Suppressor macrophage treated with lipopolysaccharide for 4 hours (primary cell): ENCODE data around the gene POSTN.

Experiments used
- DNase-seq: peaks from one replicate; pipeline ENCODE4 v3.0.0-alpha.2; 2020

Gene POSTN, protein sequence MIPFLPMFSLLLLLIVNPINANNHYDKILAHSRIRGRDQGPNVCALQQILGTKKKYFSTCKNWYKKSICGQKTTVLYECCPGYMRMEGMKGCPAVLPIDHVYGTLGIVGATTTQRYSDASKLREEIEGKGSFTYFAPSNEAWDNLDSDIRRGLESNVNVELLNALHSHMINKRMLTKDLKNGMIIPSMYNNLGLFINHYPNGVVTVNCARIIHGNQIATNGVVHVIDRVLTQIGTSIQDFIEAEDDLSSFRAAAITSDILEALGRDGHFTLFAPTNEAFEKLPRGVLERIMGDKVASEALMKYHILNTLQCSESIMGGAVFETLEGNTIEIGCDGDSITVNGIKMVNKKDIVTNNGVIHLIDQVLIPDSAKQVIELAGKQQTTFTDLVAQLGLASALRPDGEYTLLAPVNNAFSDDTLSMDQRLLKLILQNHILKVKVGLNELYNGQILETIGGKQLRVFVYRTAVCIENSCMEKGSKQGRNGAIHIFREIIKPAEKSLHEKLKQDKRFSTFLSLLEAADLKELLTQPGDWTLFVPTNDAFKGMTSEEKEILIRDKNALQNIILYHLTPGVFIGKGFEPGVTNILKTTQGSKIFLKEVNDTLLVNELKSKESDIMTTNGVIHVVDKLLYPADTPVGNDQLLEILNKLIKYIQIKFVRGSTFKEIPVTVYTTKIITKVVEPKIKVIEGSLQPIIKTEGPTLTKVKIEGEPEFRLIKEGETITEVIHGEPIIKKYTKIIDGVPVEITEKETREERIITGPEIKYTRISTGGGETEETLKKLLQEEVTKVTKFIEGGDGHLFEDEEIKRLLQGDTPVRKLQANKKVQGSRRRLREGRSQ

GRCh38 chr13:37598597-37598996 lies at the start of gene POSTN:
Gene POSTN (minus strand): TSS chr13:37598768. CDS start chr13:37598726, 42 bp downstream.
- no peak for DNase-seq

GRCh38 chr13:37647031-37647650 lies 48.6 kb upstream of the POSTN start:
- DNase-seq: no peak

- DNase-seq: no peak
These were observed 48.0 kb upstream of the POSTN start for GRCh38 chr13:37646531-37646930.

DNA sequence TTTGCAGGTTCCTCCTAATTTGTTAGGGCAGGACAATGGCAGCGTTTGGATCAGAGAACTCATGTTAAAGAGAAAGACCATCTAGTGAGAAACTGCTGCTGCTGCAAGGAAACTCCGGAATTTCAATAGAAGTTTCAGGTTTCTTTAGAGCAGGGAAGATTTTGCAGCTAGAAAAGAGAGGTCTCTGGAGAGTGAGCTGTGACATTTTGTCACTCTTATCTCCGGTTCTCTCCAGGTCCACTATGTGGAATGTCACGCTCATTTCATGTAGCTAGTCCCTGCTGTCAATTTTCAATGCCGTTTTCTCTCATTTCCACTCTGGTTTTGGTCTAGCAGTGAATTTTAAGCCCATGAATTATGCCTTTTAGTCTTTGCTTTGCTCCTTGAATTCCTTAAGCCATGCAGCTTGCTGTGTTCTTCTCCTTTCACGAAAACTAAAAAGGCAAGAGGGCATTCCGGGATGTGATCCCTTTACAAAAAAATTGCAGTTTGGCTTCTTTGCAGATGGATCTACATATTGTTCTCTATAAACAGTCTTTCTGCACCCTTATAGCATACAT lies 46.7 kb upstream of the POSTN start:
- no peak for DNase-seq

GRCh38 chr13:37641391-37641790 lies 42.8 kb upstream of the POSTN start:
- DNase-seq: no peak

GRCh38 chr13:37640499-37640898 lies 41.9 kb upstream of the POSTN start:
- DNase-seq: no peak

DNA sequence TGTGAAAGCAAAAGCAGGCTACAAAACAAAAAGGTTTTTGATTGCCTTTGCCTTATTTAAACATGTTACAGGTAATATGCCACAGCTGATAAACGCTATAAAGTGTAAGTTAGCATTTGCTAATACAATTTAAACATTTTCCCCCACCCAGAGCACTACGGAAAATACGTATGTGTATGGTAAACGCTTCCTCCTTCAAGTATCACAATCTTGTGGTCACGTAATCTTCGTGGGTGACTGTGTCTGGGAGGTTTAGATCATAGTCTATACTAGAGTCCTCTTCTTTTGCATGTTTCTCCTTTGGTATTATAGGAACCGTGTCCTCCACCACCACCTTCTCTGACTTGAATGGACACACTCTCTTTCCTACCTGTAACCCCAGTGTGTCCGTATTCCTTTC lies 38.1 kb upstream of the POSTN start:
- no peak for DNase-seq

DNA sequence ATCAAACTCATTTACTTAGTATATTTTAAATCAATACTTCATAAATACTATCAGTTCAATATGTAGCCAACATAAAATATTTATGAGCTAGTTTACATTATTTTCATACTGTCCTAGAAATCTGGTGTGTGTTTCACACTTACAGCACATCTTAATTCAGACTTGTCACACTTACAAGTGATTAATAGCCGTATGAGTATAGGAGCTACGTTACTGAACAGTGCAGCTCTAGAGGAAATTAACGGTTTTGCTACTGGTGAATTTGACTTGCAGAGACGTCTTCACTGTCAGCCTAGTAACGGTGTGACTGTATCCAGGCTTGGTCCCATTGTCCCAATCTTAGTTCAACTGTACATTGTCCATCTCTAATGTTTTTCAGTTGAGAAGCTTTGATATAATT lies 33.7 kb upstream of the POSTN start:
- DNase-seq: no peak

GRCh38 chr13:37627428-37627827 lies 28.9 kb upstream of the POSTN start:
- no peak for DNase-seq

DNA sequence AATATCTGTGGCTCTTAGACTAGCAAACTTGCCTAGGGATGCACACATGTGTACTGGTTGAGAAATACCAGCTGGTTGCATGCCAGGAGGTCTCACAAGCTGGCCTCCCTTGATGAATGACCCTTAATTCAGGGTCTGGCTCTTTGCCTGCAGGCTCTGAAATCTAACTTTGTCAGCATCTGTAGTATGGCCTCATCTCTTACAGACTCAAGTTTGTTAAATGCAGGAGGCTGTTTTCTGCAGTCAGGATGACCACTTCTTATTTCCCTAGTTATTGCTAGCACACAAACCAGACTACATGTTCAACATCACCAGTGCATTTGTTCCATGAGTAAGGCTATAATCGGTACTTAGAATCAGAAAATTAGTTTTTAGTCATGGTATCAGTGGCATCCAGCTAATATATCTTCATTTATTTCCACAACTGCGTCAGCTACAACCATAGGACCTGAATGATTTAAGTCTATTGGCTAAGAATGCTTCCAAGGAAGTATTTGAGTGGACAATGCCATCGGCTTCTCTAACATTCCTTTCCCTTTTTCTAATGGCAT lies 23.3 kb upstream of the POSTN start:
- no peak for DNase-seq

DNA sequence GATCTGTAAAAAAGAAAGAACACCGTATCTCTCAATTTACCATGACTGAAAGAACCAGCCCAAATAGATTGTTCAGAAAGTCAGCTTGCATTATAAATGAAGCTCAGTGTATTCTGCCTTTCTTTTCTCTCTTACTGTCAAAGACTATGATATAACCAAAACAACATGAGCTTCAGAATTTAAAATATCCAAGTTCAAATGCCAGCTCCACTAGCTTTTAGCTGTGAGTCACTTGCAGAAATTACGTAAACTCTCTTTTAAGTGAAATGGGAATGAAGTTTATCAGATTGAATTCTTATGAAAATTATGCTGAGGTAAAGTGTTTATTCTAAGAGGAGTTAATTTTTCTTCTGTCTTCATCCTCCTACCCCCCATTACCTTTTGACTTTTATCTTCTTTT lies 20.0 kb upstream of the POSTN start:
- no peak for DNase-seq

GRCh38 chr13:37617173-37617572 lies 18.6 kb upstream of the POSTN start:
- no peak for DNase-seq

DNA sequence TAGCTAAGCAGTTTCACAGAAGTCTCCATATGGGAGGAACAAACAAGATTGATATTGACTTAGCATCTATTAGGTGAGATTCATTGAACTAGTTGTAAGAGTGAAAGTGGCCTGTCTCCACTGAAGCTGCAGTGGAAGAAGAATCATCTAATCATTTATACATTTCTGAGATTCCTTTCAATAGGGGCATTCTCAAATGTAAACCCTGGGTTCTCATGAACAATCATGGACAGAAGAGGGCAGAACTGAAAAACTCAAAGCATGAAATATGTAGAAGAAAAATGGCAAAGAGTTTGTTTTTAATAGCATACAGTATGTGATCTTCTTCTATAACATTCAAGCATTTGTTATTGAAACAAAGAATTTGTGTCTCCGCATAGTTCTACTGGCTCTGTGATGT lies 17.6 kb upstream of the POSTN start:
- DNase-seq: no peak

GRCh38 chr13:37615276-37615675 lies 16.7 kb upstream of the POSTN start:
- no peak for DNase-seq

GRCh38 chr13:37613638-37614037 lies 15.1 kb upstream of the POSTN start:
- DNase-seq: no peak

DNA sequence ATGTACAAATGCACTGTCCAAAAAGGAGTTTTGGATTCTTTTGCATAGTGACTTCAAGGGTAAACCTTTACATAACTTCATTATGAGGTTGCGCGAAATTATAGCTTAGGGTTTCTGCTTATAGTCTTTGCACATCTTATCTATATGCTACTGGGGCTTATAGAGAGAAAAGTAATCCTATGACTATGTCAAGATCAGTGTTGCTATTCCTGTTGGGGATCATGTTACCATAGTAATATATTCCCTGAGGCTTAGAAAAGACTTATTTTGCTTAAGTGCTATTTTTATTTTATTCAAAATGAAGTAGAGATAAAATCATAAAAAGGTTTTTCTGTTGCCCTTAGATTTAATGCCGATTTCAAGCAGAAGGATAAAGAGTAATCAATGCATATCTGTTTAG lies 14.7 kb upstream of the POSTN start:
- no peak for DNase-seq

GRCh38 chr13:37608750-37609339 lies 10.3 kb upstream of the POSTN start:
- DNase-seq: no peak

- DNase-seq: no peak
These were observed 4.3 kb upstream of the POSTN start for GRCh38 chr13:37602733-37603381.

DNA sequence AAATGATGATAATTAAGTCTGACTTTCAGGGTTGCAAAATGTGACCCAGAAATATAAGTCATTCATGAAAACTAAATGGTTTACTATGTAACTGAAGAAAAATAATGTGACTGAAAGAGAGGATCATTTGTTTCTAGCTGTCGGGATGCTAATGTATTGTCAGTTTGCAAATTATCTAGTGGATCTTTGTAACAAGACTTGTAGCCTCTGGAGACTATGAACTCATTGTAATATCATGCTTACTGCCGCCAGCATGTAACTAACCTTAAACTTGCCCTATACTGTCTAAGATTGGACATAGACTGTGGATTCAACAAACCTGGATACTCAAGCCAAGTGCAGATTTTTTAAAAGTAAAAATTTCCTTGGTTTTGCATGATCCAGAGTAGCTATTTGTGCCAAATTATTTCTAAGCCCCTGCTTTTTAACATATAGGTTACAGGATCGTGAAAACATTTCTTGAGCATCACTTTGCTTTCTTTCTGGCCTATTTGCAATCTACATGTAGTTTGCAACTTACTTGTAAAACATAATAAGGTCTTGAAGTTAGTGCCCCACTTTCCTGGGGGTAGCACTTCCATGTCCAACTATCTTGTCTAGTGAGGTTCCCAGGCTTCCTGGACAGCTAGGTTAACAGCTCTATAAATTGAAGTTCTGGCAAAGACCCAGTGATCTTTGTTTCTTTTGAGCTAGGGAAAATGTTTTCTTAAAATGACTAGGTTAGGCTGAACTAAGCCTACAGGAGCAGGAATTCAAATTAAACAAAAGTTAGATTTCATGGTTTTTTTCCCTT lies 3.3 kb upstream of the POSTN start:
- DNase-seq: no peak

GRCh38 chr13:37599519-37599918 lies 951 bp upstream of the POSTN start:
- DNase-seq: no peak

GRCh38 chr13:37597477-37598025 lies 1.0 kb downstream of the POSTN start:
- no peak for DNase-seq
